Esophagus squamous epithelium (tissue), 4 donors: Measurements from ENCODE around the gene ATG10.

Source experiments
- CTCF ChIP-seq, 6 experiments: fragments of 450-650 bp in 4 of 6; fragments of 200-600 bp in 2 of 6; sonication (generic) in 2 of 6; IDR thresholded peaks; one replicate each; pipeline ENCODE4 v1.5.1; 2016 to 2019; ENCODE audit warnings: antibody characterized with exemption in 6 of 6, mild to moderate bottlenecking in 4 of 6, moderate library complexity in 4 of 6
- POLR2A ChIP-seq, 4 donors: fragments of 450-650 bp; IDR thresholded peaks; one replicate each; pipeline ENCODE4 v1.6.1; 2017; ENCODE audit warnings: antibody characterized with exemption in 4 of 4, mild to moderate bottlenecking in 4 of 4, moderate library complexity in 3 of 4

DNA sequence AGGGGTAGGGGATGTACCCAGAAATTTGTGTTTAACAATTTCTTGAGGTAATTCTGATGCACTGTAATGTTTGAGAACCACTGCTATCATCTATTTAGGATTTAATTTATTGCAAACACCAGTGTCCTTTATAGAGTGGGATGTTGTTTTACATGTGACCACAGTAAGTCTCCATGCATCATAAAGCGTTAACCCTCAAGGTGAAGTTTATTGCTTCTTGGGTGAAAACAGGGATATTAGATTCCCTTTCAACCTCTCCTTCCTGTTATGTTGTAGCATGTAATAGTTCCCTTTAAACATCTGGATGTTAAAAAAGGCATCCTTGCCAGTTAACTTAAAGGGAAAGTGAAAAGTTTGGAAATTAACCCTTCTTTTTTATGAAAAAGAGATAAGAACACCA lies 35.8 kb upstream of the ATG10 start:
- TF ChIP-seq CTCF (IDR thresholded peaks at IDR 0.05), result no peak
- no peak for TF ChIP-seq POLR2A (IDR thresholded peaks at IDR 0.05)
